Subcutaneous abdominal adipose tissue (tissue), 5 donors: ENCODE results near the gene TGM6.

Experiments
- H3K27ac ChIP-seq: one replicate; pipeline ENCODE4 v1.7.0; 2013; ENCODE audit warnings: low read depth, mild to moderate bottlenecking, inconsistent platforms, low read length, moderate library complexity
- H3K27me3 ChIP-seq, 5 donors: one replicate each; pipeline ENCODE4 v1.7.0; 2013; ENCODE audit warnings: low read length in 5 of 5, inconsistent platforms in 1 of 5; ENCODE audit not compliant: control insufficient read depth in 5 of 5, insufficient read depth in 4 of 5
- H3K36me3 ChIP-seq, 5 donors: one replicate each; pipeline ENCODE4 v1.7.0; 2013; ENCODE audit warnings: low read length in 5 of 5; ENCODE audit not compliant: control insufficient read depth in 5 of 5, insufficient read depth in 5 of 5
- H3K4me1 ChIP-seq, 5 donors: one replicate each; pipeline ENCODE4 v1.7.0; 2013; ENCODE audit warnings: low read length in 5 of 5, mild to moderate bottlenecking in 3 of 5, moderate library complexity in 1 of 5; ENCODE audit not compliant: control insufficient read depth in 5 of 5, insufficient read depth in 5 of 5
- H3K4me3 ChIP-seq, 5 donors: one replicate each; pipeline ENCODE4 v1.7.0; 2013; ENCODE audit warnings: low read length in 5 of 5, low read depth in 1 of 5
- H3K9ac ChIP-seq, 5 donors: one replicate each; pipeline ENCODE4 v1.7.0; 2013; ENCODE audit warnings: low read length in 5 of 5, mild to moderate bottlenecking in 4 of 5, moderate library complexity in 3 of 5
- H3K9me3 ChIP-seq, 5 donors: one replicate each; pipeline ENCODE4 v1.7.0; 2013; ENCODE audit warnings: low read length in 5 of 5; ENCODE audit not compliant: control insufficient read depth in 5 of 5
- donor health status: healthy.
- donor health status: healthy.
- donor health status: healthy.
- donor health status: healthy.
- donor health status: healthy.

TGM6 gene

DNA sequence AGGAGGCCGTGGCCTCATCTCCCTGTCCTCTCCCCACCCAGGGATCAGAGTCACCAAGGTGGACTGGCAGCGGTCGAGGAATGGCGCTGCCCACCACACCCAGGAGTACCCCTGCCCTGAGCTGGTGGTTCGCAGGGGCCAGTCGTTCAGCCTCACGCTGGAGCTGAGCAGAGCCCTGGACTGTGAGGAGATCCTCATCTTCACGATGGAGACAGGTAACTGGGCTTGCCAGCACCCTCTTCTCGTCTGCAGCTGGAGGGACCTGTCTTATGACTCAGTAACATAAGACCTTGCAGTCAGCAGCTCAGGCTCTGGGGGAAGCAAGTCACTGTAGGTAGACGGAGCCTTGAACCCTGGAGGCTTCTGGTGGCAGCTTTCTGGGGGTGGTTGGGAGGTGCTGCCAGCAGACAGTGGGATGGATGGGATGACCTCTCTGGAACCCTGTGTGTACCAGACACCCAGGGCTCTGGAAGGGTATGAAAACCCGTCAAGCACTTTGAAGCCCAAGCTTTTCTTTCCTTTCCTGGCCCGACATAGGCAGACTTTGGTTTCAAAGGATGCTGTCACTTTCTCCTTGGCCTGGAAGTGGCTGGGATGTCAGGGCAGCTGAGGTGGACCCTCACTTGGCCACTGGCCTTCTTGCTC, 13.8 kb downstream of the TGM6 start:
- no peaks in the 10 kb centered on the region for H3K36me3 ChIP-seq
- H3K9me3 ChIP-seq = peaks cover 2 to 10% (median 9%) of the 10 kb centered on the region in 5 donors
- no peak overlapping the region for H3K27ac ChIP-seq
- H3K27me3 ChIP-seq = peaks cover 0 to 13% (median 4%) of the 10 kb centered on the region in 5 donors
- no peak overlapping the region for H3K9ac ChIP-seq
- no peaks in the 10 kb centered on the region for H3K4me1 ChIP-seq
- H3K4me3 ChIP-seq = no peak overlapping the region

DNA sequence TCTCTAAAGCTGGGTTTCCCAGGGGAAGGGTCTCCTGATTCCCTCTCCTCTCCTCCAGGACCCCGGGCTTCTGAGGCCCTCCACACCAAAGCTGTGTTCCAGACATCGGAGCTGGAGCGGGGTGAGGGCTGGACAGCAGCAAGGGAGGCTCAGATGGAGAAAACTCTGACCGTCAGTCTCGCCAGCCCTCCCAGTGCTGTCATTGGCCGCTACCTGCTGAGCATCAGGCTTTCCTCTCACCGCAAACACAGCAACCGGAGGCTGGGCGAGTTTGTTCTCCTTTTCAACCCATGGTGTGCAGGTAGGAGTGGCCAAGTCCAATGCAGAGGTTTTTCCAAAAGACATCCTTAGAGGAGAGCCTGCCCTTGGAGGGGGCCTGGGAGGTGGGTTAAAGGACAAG, 14.4 kb downstream of the TGM6 start:
- no peak overlapping the region for H3K4me3 ChIP-seq
- H3K27me3 ChIP-seq = peaks cover 0 to 13% (median 4%) of the 10 kb centered on the region in 5 donors
- no peaks in the 10 kb centered on the region for H3K36me3 ChIP-seq
- peaks cover 2 to 10% (median 8%) of the 10 kb centered on the region in 5 donors for H3K9me3 ChIP-seq
- H3K27ac ChIP-seq = no peak overlapping the region
- no peak overlapping the region for H3K9ac ChIP-seq
- no peaks in the 10 kb centered on the region for H3K4me1 ChIP-seq

DNA sequence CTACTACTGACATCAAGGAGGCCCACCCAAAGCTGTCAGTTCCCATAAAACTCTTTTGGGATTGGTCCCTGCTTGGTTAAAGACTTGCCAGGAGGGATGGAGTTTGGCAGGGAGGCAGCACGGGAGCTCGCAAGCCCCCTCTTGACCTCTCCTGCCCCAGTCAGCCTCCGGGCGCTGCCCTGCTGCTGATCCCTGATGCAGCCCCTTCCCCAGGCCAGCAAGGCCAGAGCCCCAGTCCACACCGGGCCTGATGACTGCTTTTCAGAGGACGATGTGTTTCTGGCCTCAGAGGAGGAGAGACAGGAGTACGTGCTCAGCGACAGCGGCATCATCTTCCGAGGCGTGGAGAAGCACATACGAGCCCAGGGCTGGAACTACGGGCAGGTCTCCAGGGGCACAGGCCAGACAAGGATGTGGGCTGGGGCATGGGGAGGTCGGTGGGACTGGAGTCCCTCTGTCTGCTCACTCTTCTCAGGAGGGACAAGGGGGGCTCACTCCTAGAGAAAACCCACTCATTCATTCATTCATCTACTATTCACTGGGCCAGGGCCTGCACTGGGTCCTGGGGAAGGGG, 15.6 kb downstream of the TGM6 start:
- H3K27me3 ChIP-seq = peaks cover 0 to 13% (median 4%) of the 10 kb centered on the region in 5 donors
- H3K4me3 ChIP-seq = no peak overlapping the region
- H3K9ac ChIP-seq = no peak overlapping the region
- H3K4me1 ChIP-seq = no peaks in the 10 kb centered on the region
- H3K9me3 ChIP-seq = peaks cover 2 to 10% (median 8%) of the 10 kb centered on the region in 5 donors
- no peaks in the 10 kb centered on the region for H3K36me3 ChIP-seq
- no peak overlapping the region for H3K27ac ChIP-seq

DNA sequence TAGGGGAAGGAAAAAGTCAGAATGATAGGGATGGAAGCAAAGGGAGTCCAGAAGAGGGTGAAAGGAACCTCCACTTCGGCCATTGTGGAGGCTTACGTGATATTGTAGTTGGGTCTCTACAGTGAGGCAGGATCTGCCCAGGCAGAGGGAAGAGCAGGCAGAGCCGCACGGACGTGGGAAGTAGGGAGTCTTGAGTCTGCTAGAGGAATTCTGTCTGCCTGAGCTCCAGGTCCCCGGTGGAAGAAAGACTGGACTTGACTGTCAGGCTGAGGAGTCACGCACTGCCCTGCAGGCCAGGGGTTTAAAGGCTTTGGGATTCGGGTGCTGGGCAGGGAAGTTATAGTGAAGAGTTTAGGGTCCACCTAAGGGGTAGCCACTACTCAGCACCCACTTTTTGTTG, 16.4 kb downstream of the TGM6 start:
- peaks cover 2 to 10% (median 8%) of the 10 kb centered on the region in 5 donors for H3K9me3 ChIP-seq
- no peaks in the 10 kb centered on the region for H3K36me3 ChIP-seq
- no peak overlapping the region for H3K9ac ChIP-seq
- H3K4me1 ChIP-seq = no peaks in the 10 kb centered on the region
- H3K27me3 ChIP-seq = peaks cover 0 to 13% (median 4%) of the 10 kb centered on the region in 5 donors
- no peak overlapping the region for H3K27ac ChIP-seq
- no peak overlapping the region for H3K4me3 ChIP-seq

DNA sequence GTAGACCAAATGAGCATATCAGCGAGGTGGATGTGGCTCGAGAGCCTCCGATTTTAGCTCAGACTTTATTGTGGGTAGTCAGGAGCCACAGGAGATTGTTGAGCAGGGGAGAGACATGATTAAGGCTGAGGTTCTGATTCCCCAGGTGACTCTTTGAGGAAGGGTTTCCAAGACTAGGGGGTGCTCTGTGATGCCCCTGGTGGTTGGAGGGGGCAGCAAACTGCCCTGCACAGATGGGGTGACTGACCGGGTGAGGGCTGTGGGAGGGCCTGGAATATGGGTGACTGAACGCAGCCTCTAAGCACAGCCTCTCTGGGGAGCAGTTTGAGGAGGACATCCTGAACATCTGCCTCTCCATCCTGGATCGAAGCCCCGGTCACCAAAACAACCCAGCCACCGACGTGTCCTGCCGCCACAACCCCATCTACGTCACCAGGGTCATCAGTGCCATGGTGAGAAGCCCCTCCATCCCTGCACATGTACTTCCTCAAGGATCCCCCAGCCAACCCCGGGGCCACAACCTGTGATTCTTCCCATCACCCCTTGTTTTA, 17.0 kb downstream of the TGM6 start:
- H3K27ac ChIP-seq = no peak overlapping the region
- H3K9ac ChIP-seq = no peak overlapping the region
- H3K36me3 ChIP-seq = no peaks in the 10 kb centered on the region
- H3K4me3 ChIP-seq = no peak overlapping the region
- H3K27me3 ChIP-seq = peaks cover 0 to 13% (median 4%) of the 10 kb centered on the region in 5 donors
- H3K9me3 ChIP-seq = peaks cover 2 to 10% (median 8%) of the 10 kb centered on the region in 5 donors
- no peaks in the 10 kb centered on the region for H3K4me1 ChIP-seq

DNA sequence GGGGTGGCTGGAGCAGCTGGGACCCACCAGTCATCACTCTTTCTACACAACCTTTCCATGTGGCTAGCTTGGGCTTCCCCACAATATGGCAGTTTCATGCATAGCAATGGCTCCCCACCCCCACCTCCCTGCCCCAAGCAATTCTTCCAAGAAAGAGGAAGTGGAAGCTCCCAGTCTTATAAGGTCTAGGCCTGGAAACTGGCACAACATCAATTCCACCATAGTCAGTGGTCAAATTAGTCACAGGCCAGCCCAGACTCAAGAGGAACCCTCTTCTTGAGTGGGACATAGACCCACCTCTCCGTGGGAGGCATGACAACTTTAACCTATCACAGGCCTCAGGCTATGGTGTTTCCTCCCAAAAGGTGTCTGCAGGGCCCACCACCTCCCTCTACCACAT, 17.7 kb downstream of the TGM6 start:
- no peak overlapping the region for H3K27ac ChIP-seq
- H3K36me3 ChIP-seq = no peaks in the 10 kb centered on the region
- no peak overlapping the region for H3K4me3 ChIP-seq
- H3K9me3 ChIP-seq = peaks cover 2 to 10% (median 8%) of the 10 kb centered on the region in 5 donors
- H3K9ac ChIP-seq = no peak overlapping the region
- no peaks in the 10 kb centered on the region for H3K4me1 ChIP-seq
- peaks cover 0 to 13% (median 4%) of the 10 kb centered on the region in 5 donors for H3K27me3 ChIP-seq

DNA sequence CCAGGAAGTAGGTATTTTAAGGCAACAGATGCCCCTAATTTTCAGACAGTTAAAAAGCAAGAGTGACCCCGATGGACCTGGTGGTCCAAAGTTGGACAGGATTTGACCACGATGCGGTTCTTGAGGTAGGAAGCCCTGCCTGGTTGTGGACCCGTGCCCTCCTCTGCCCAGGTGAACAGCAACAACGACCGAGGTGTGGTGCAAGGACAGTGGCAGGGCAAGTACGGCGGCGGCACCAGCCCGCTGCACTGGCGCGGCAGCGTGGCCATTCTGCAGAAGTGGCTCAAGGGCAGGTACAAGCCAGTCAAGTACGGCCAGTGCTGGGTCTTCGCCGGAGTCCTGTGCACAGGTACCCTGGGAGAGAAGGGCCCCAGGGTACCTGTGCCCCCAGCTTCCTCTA, 18.7 kb downstream of the TGM6 start:
- H3K4me1 ChIP-seq = no peaks in the 10 kb centered on the region
- H3K9me3 ChIP-seq = peaks cover 2 to 13% (median 8%) of the 10 kb centered on the region in 5 donors
- H3K4me3 ChIP-seq = no peak overlapping the region
- no peak overlapping the region for H3K9ac ChIP-seq
- no peak overlapping the region for H3K27ac ChIP-seq
- H3K27me3 ChIP-seq = peaks cover 0 to 11% (median 3%) of the 10 kb centered on the region in 5 donors
- H3K36me3 ChIP-seq = no peaks in the 10 kb centered on the region

DNA sequence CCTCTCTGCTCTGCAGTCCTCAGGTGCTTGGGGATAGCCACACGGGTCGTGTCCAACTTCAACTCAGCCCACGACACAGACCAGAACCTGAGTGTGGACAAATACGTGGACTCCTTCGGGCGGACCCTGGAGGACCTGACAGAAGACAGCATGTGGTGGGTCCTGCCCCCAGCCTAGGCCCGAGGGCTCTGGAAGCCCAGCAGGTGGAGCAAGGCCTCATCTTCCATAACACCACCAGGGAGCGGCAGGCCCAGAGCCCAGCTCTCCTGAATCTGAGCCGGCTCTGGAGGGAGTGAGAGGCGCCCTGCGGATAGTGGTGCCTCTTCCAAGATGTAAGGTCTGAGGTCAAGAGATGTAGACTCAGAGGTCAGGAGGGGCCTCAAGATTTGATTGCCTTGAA, 19.6 kb downstream of the TGM6 start:
- Histone ChIP-seq H3K36me3 (no peaks in the 10 kb centered on the region), H3K9me3 (peaks cover 7 to 20% (median 13%) of the 10 kb centered on the region in 5 donors), H3K9ac (no peak overlapping the region), H3K4me3 (no peak overlapping the region), H3K4me1 (no peaks in the 10 kb centered on the region), H3K27ac (no peak overlapping the region), H3K27me3 (peaks cover 0 to 4% (median 2%) of the 10 kb centered on the region in 5 donors)

DNA sequence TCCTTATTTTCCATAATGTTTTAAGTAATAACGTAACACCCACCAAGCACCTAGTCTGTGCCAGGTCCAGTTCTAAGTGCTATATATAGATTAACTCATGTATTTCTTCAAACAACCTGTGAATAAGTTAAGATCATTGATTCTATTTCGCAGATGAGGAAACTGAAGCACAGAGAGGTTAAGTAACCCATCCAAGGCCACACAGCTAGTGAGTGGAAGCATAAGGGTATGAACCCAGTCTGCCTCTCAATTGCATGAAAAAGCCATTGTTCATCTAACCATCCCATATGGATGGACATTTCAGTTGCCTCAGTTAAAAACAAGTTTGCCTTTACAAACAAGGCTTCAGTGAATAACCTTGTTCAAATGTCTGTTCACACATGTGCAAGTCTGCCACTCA, 20.8 kb downstream of the TGM6 start:
- H3K9ac ChIP-seq = no peak overlapping the region
- H3K4me3 ChIP-seq = no peak overlapping the region
- no peaks in the 10 kb centered on the region for H3K36me3 ChIP-seq
- H3K27ac ChIP-seq = no peak overlapping the region
- H3K4me1 ChIP-seq = no peaks in the 10 kb centered on the region
- peaks cover 0 to 7% (median 5%) of the 10 kb centered on the region in 5 donors for H3K27me3 ChIP-seq
- H3K9me3 ChIP-seq = peaks cover 8 to 25% (median 21%) of the 10 kb centered on the region in 5 donors

DNA sequence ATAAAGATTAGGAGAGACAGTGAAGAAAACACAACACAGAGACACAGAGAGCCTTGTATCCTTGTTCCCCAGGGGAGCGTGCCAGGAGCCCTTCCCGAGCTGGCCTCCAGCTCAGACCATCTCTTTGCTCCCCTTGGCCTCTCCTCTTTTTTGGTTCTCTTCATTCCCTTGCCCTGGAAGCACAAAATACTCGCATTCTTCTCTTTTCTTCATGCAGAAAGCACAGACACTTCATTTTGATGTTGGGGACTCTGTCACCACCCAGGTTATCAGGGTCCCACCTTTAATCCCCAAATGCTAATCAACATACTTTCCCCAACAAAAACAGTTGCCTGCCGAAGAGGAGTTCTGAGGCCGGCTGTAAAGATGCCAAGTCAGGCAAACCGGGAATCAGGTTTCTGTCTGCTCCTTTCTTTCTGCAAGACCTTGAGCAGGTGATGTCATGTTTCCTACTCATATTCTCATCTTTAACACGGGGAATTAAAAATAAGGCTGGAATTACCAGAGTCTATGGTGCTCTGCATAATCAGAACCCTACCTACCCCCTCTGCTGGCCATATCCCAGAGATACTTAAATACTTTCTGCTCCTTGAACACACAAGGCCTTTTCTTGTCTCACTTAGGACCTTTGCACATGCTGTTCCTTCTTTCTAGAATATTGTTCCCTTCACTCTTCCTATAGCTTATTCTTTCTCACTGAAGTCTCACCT, 21.7 kb downstream of the TGM6 start:
- no peak overlapping the region for H3K4me3 ChIP-seq
- H3K9me3 ChIP-seq = peaks cover 8 to 25% (median 21%) of the 10 kb centered on the region in 5 donors
- no peak overlapping the region for H3K9ac ChIP-seq
- H3K36me3 ChIP-seq = no peaks in the 10 kb centered on the region
- no peak overlapping the region for H3K27ac ChIP-seq
- peaks cover 0 to 7% (median 5%) of the 10 kb centered on the region in 5 donors for H3K27me3 ChIP-seq
- H3K4me1 ChIP-seq = no peaks in the 10 kb centered on the region
